ENCODE results near the gene KIRREL1. TPM values are rescaled to one million over a fixed set of nuclear protein-coding genes. Genes with fewer than 3 reads are reported as not detected.

KIRREL1 gene
- total RNA-seq (2022; extraction: Qiagen RNA extraction), result 19.2 to 26.5 TPM (median 24.4 TPM) in 5 replicates

DNA sequence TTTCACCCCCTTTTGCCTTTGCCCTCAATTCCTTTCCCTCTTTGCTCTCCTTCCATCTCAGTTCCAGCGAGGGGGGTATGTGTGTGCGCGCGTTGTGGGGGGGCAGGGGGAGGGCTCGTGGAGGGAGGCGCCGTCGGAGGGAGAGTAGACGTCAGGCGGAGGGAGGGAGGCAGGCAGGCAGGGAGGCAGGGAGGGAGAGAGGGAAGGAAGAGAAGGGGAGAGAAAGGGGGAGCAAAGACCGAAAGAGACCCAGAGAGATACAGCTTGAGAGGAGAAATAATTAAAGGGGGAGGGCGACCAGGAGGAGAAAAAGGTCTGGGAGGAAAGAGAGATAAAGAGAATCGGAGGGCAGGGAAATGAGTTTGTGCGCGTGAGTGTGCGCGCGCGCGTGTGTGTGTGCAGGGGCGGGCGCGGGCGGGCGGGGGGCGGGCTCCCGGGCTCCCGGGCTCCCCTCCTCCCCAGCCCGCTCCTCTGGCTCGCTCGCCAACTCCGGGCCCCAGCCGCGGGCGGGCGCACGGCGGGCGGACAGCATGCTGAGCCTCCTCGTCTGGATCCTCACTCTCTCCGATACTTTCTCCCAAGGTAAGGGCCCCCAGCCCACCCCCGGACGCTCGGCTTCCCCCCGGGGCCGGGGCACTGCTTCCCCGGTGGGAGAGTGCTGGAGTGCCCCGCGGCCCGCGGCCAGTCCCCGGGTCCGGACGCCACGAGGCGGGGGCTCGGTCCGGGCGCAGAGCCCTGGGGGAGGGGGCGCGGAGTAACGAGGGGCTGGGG lies at the start of gene KIRREL1:
Gene KIRREL1 (plus strand): TSS at position 499 of the 771 bp plus-strand sequence. CDS start 32 bp downstream, at position 531.

Other genes with a start within 250 kb of the KIRREL1 start
- not detected in 5 replicates for gene FCRL2, start 216.5 kb upstream of the KIRREL1 start, total RNA-seq (2022; extraction: Qiagen RNA extraction)
- not detected in 5 replicates for gene FCRL1, start 173.5 kb upstream of the KIRREL1 start, total RNA-seq (2022; extraction: Qiagen RNA extraction)
- gene CD5L, start 151.8 kb upstream of the KIRREL1 start, total RNA-seq (2022; extraction: Qiagen RNA extraction), result not detected in 5 replicates
- gene CD1D, start 187.2 kb downstream of the KIRREL1 start, total RNA-seq (2022; extraction: Qiagen RNA extraction), result 0.16 TPM in 1 of 5 replicates, not detected in the others

All from A549 treated with Mapracorat at 1 μM for 4 hours (cell line).